Measurements from ENCODE around the gene OFD1. TPM values are rescaled to one million over a fixed set of nuclear protein-coding genes. Genes with fewer than 3 reads are reported as not detected.

The OFD1 gene
- total RNA-seq, 1 donor from 2014 or later, result 37.7 TPM

DNA sequence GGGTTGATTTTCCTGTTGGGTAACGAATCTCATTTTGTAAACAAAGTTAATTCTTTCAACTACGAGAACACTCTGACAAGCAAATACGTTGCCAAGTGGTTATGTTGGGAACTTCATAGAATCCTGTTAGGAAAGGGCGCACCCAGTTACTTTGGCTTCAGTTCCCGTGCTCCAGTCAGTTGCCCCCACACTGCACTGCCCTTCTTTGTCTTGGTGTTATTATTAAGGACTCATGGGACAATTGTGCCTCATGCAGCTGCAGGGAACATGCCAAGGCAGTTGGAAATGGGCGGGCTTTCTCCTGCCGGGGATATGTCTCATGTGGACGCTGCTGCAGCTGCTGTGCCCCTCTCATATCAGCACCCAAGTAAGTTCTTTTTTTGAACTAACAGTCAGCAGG is 28.9 kb downstream of the OFD1 start:
- H3K27me3 Mint-ChIP-seq, result no peaks in the 10 kb centered on the region
- H3K4me1 Mint-ChIP-seq (ENCODE audit: unreplicated experiment), result no peaks in the 10 kb centered on the region
- no peak for DNase-seq (ENCODE audit: extremely low spot score, unreplicated experiment)
- no peak overlapping the region for H3K4me3 Mint-ChIP-seq
- peaks cover 17% of the 10 kb centered on the region for H3K36me3 Mint-ChIP-seq
- H3K9me3 Mint-ChIP-seq, result no peaks in the 10 kb centered on the region
- TF ChIP-seq, protein P1, sequence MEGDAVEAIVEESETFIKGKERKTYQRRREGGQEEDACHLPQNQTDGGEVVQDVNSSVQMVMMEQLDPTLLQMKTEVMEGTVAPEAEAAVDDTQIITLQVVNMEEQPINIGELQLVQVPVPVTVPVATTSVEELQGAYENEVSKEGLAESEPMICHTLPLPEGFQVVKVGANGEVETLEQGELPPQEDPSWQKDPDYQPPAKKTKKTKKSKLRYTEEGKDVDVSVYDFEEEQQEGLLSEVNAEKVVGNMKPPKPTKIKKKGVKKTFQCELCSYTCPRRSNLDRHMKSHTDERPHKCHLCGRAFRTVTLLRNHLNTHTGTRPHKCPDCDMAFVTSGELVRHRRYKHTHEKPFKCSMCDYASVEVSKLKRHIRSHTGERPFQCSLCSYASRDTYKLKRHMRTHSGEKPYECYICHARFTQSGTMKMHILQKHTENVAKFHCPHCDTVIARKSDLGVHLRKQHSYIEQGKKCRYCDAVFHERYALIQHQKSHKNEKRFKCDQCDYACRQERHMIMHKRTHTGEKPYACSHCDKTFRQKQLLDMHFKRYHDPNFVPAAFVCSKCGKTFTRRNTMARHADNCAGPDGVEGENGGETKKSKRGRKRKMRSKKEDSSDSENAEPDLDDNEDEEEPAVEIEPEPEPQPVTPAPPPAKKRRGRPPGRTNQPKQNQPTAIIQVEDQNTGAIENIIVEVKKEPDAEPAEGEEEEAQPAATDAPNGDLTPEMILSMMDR (conservative IDR thresholded peaks at IDR 0.05), result no peak
- H3K27ac Mint-ChIP-seq, result no peak overlapping the region

GRCh38 chrX:13764281-13764680 is 29.7 kb downstream of the OFD1 start:
- TF ChIP-seq, protein P1 (conservative IDR thresholded peaks at IDR 0.05), result no peak
- H3K9me3 Mint-ChIP-seq, result no peaks in the 10 kb centered on the region
- H3K4me1 Mint-ChIP-seq (ENCODE audit: unreplicated experiment), result no peaks in the 10 kb centered on the region
- H3K4me3 Mint-ChIP-seq, result no peak overlapping the region
- DNase-seq (ENCODE audit: extremely low spot score, unreplicated experiment), result no peak
- peaks cover 24% of the 10 kb centered on the region for H3K36me3 Mint-ChIP-seq
- no peaks in the 10 kb centered on the region for H3K27me3 Mint-ChIP-seq
- no peak overlapping the region for H3K27ac Mint-ChIP-seq

DNA sequence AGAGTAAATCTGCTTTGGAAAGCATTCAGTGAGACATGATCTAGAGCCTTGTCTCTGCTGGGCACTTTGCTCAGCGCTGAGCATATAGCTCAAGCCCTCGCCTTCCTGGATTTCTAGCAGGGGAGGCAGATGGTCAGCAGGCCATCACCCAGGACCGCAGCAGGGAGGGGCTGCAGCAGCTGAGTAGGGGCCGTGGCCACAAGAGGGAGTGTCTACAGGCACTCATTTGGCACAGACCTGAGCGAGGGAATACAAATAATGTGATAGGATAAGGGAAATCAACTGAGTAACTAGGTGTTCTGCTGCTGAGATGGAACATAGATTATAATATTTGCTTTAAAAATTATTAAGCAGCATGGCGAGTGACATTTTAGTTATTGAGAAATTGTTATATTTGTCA is 30.2 kb downstream of the OFD1 start:
- Mint-ChIP-seq H3K4me3 (no peak overlapping the region), H3K36me3 (peaks cover 27% of the 10 kb centered on the region), H3K4me1 (ENCODE audit: unreplicated experiment) (no peaks in the 10 kb centered on the region), H3K9me3 (no peaks in the 10 kb centered on the region), H3K27ac (no peak overlapping the region), H3K27me3 (no peaks in the 10 kb centered on the region)
- TF ChIP-seq, protein P1 (conservative IDR thresholded peaks at IDR 0.05), result peak; percentile 68
- DNase-seq (ENCODE audit: extremely low spot score, unreplicated experiment), result no peak

GRCh38 chrX:13768939-13769338 is 34.4 kb downstream of the OFD1 start:
- no peak for DNase-seq (ENCODE audit: extremely low spot score, unreplicated experiment)
- no peaks in the 10 kb centered on the region for H3K27me3 Mint-ChIP-seq
- no peak overlapping the region for H3K4me3 Mint-ChIP-seq
- H3K27ac Mint-ChIP-seq, result no peak overlapping the region
- no peaks in the 10 kb centered on the region for H3K4me1 Mint-ChIP-seq (ENCODE audit: unreplicated experiment)
- TF ChIP-seq, protein P1 (conservative IDR thresholded peaks at IDR 0.05), result no peak
- peaks cover 30% of the 10 kb centered on the region for H3K36me3 Mint-ChIP-seq
- no peaks in the 10 kb centered on the region for H3K9me3 Mint-ChIP-seq

GRCh38 chrX:13770013-13770535 is 35.5 kb downstream of the OFD1 start:
- H3K4me3 Mint-ChIP-seq, result no peak overlapping the region
- no peaks in the 10 kb centered on the region for H3K4me1 Mint-ChIP-seq (ENCODE audit: unreplicated experiment)
- TF ChIP-seq, protein P1 (conservative IDR thresholded peaks at IDR 0.05), result no peak
- no peaks in the 10 kb centered on the region for H3K9me3 Mint-ChIP-seq
- no peak overlapping the region for H3K27ac Mint-ChIP-seq
- no peaks in the 10 kb centered on the region for H3K27me3 Mint-ChIP-seq
- H3K36me3 Mint-ChIP-seq, result peaks cover 36% of the 10 kb centered on the region
- DNase-seq (ENCODE audit: extremely low spot score, unreplicated experiment), result no peak

- no peak overlapping the region for H3K4me3 Mint-ChIP-seq
These were observed 40.1 kb downstream of the OFD1 start for GRCh38 chrX:13774696-13775095.

More at GRCh38 chrX:13774696-13775095, 40.1 kb downstream of the OFD1 start:
- TF ChIP-seq, protein P1 (conservative IDR thresholded peaks at IDR 0.05), result no peak
- no peaks in the 10 kb centered on the region for H3K4me1 Mint-ChIP-seq (ENCODE audit: unreplicated experiment)
- no peak overlapping the region for H3K27ac Mint-ChIP-seq
- H3K9me3 Mint-ChIP-seq, result no peaks in the 10 kb centered on the region
- H3K36me3 Mint-ChIP-seq, result peaks cover 13% of the 10 kb centered on the region
- DNase-seq (ENCODE audit: extremely low spot score, unreplicated experiment), result no peak
- H3K27me3 Mint-ChIP-seq, result no peaks in the 10 kb centered on the region
